ENCODE results near the gene UBE2G2.

Gene UBE2G2, protein sequence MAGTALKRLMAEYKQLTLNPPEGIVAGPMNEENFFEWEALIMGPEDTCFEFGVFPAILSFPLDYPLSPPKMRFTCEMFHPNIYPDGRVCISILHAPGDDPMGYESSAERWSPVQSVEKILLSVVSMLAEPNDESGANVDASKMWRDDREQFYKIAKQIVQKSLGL

DNA sequence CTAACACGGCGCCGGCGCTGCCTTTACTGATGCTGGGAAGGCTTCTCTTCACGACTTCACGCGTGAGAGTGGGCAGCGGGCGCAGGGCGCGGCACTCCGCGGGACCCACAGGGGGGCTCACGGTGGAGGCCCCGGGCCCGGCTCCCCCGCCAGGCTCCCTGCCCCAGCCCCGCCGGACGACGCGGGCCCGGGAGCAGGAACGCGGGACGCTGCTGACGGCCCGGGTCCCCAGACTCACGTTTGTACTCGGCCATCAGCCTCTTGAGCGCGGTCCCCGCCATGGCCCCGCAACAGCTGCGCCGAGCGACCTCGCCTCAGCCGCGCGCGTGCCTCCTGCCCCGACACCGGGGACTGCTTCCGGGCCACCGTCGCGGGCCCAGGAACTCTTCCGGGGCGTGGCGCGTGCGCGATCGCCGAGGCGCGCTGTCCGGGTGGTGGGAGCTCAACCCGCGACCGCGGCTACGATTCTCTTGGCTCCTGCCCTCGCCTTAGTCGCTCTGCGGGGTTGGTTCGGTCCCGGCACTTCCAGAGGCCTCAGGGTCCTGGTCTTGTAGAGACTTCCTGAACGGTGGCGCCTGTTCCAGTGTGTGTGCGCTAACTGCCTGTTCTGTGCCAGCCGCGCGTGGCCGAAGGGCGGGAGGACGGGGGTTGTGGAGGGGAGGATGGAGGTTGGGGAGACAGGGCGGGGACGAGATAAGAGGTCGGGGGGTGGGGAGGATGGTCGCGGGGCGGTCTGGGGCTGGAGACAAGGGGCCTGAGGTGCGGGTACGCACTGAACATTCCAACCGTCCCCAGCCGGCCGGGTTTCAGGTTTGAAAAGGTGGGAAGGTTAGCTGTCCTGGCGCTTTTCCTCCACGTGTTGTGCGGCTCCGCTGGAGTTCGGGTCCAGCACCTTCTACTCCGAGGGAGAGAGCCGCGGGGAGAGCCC lies at the start of gene UBE2G2:
TSS of gene UBE2G2 (minus strand) at position 353 of the 928 bp plus-strand sequence. CDS start at position 281, 72 bp downstream.
- Histone ChIP-seq H3K4me1 (ENCODE audit: control insufficient read depth, insufficient read depth, low read length) (peaks cover 8% of the 10 kb centered on the region), H3K9ac (ENCODE audit: low read depth, low read length) (peak within 1 kb of the TSS; percentile 76), H3K27me3 (ENCODE audit: control insufficient read depth, insufficient read depth, low read length) (no peaks in the 10 kb centered on the region), H3K36me3 (ENCODE audit: control insufficient read depth, insufficient read depth, low read length) (peaks cover 8% of the 10 kb centered on the region), H3K9me3 (ENCODE audit: control insufficient read depth, insufficient read depth, low read length) (no peaks in the 10 kb centered on the region), H3K4me3 (ENCODE audit: low read depth, low read length) (peak within 1 kb of the TSS; percentile 63)

GRCh38 chr21:44850905-44851657 lies 49.5 kb upstream of the UBE2G2 start:
- H3K9me3 ChIP-seq (ENCODE audit: control insufficient read depth, insufficient read depth, low read length) = no peaks in the 10 kb centered on the region

GRCh38 chr21:44850208-44850800 lies 48.7 kb upstream of the UBE2G2 start:
- H3K36me3 ChIP-seq (ENCODE audit: control insufficient read depth, insufficient read depth, low read length) = peaks cover 34% of the 10 kb centered on the region
- no peaks in the 10 kb centered on the region for H3K27me3 ChIP-seq (ENCODE audit: control insufficient read depth, insufficient read depth, low read length)
- peaks cover 4% of the 10 kb centered on the region for H3K4me1 ChIP-seq (ENCODE audit: control insufficient read depth, insufficient read depth, low read length)
- no peak overlapping the region for H3K9ac ChIP-seq (ENCODE audit: low read depth, low read length)
- no peaks in the 10 kb centered on the region for H3K9me3 ChIP-seq (ENCODE audit: control insufficient read depth, insufficient read depth, low read length)
- H3K4me3 ChIP-seq (ENCODE audit: low read depth, low read length) = no peak overlapping the region

More at GRCh38 chr21:44850905-44851657, 49.5 kb upstream of the UBE2G2 start:
- H3K27me3 ChIP-seq (ENCODE audit: control insufficient read depth, insufficient read depth, low read length) = no peaks in the 10 kb centered on the region
- H3K36me3 ChIP-seq (ENCODE audit: control insufficient read depth, insufficient read depth, low read length) = peaks cover 42% of the 10 kb centered on the region
- no peak overlapping the region for H3K9ac ChIP-seq (ENCODE audit: low read depth, low read length)
- H3K4me1 ChIP-seq (ENCODE audit: control insufficient read depth, insufficient read depth, low read length) = peaks cover 3% of the 10 kb centered on the region
- no peak overlapping the region for H3K4me3 ChIP-seq (ENCODE audit: low read depth, low read length)

- Histone ChIP-seq H3K36me3 (ENCODE audit: control insufficient read depth, insufficient read depth, low read length) (peaks cover 30% of the 10 kb centered on the region), H3K4me1 (ENCODE audit: control insufficient read depth, insufficient read depth, low read length) (peaks cover 6% of the 10 kb centered on the region), H3K4me3 (ENCODE audit: low read depth, low read length) (no peak overlapping the region), H3K9ac (ENCODE audit: low read depth, low read length) (no peak overlapping the region), H3K9me3 (ENCODE audit: control insufficient read depth, insufficient read depth, low read length) (no peaks in the 10 kb centered on the region), H3K27me3 (ENCODE audit: control insufficient read depth, insufficient read depth, low read length) (no peaks in the 10 kb centered on the region)
Measured at GRCh38 chr21:44849616-44850130, 48.1 kb upstream of the UBE2G2 start.

GRCh38 chr21:44848821-44849521 lies 47.4 kb upstream of the UBE2G2 start:
- H3K9me3 ChIP-seq (ENCODE audit: control insufficient read depth, insufficient read depth, low read length) = no peaks in the 10 kb centered on the region
- no peak overlapping the region for H3K4me3 ChIP-seq (ENCODE audit: low read depth, low read length)
- no peak overlapping the region for H3K9ac ChIP-seq (ENCODE audit: low read depth, low read length)
- peaks cover 8% of the 10 kb centered on the region for H3K4me1 ChIP-seq (ENCODE audit: control insufficient read depth, insufficient read depth, low read length)
- peaks cover 28% of the 10 kb centered on the region for H3K36me3 ChIP-seq (ENCODE audit: control insufficient read depth, insufficient read depth, low read length)
- no peaks in the 10 kb centered on the region for H3K27me3 ChIP-seq (ENCODE audit: control insufficient read depth, insufficient read depth, low read length)

- peaks cover 21% of the 10 kb centered on the region for H3K36me3 ChIP-seq (ENCODE audit: control insufficient read depth, insufficient read depth, low read length)
- H3K4me3 ChIP-seq (ENCODE audit: low read depth, low read length) = no peak overlapping the region
- no peaks in the 10 kb centered on the region for H3K9me3 ChIP-seq (ENCODE audit: control insufficient read depth, insufficient read depth, low read length)
- H3K9ac ChIP-seq (ENCODE audit: low read depth, low read length) = no peak overlapping the region
- no peaks in the 10 kb centered on the region for H3K27me3 ChIP-seq (ENCODE audit: control insufficient read depth, insufficient read depth, low read length)
- peaks cover 8% of the 10 kb centered on the region for H3K4me1 ChIP-seq (ENCODE audit: control insufficient read depth, insufficient read depth, low read length)
Measured at GRCh38 chr21:44847261-44848056, 45.8 kb upstream of the UBE2G2 start.

GRCh38 chr21:44846485-44847260 lies 45.1 kb upstream of the UBE2G2 start:
- H3K27me3 ChIP-seq (ENCODE audit: control insufficient read depth, insufficient read depth, low read length) = no peaks in the 10 kb centered on the region
- H3K4me3 ChIP-seq (ENCODE audit: low read depth, low read length) = no peak overlapping the region
- H3K9me3 ChIP-seq (ENCODE audit: control insufficient read depth, insufficient read depth, low read length) = no peaks in the 10 kb centered on the region
- peaks cover 21% of the 10 kb centered on the region for H3K36me3 ChIP-seq (ENCODE audit: control insufficient read depth, insufficient read depth, low read length)
- H3K9ac ChIP-seq (ENCODE audit: low read depth, low read length) = no peak overlapping the region
- H3K4me1 ChIP-seq (ENCODE audit: control insufficient read depth, insufficient read depth, low read length) = peaks cover 8% of the 10 kb centered on the region

GRCh38 chr21:44846224-44846484 lies 44.5 kb upstream of the UBE2G2 start:
- Histone ChIP-seq H3K4me3 (ENCODE audit: low read depth, low read length) (peak overlapping the region; percentile 22), H3K4me1 (ENCODE audit: control insufficient read depth, insufficient read depth, low read length) (peaks cover 8% of the 10 kb centered on the region)

DNA sequence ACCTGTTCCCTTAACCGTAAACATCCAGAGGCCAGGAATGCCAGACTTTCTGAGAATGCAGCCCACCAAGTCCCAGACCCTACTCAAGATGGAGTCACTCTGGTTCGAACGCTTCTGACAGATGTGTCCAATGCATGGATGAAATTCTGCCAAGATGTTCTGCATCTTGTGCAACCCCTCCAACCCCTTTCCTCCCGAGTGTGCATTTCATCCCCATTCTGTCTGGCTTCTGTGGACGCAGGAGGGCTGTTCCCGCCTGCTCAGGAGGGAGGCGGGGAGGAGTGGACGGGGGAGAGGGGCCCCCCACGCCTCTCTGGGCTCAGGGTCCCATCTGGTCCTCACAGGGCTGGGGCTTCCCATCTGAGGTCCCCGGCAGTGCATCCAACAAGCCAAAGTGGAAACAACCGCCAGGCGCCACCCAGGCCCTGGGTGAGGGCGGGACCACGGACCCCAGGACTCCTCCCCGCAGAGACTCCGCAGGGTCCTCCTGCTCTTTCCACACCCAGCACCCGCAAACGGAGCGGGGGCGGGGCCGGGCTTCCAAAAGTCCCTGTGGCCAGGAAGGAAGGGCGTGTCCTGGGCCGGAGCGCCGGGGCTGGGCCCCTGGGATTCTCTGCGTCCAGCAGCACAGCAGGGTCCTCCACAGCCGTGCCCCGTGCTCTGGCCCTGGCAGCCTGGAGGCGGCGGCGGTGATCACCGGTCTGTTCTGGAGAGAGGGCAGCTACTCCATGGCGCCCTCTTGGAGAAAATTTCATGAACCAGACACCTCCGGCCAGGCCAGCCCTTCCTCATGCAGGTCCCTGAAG lies 44.0 kb upstream of the UBE2G2 start:
- Histone ChIP-seq H3K36me3 (ENCODE audit: control insufficient read depth, insufficient read depth, low read length) (peaks cover 15% of the 10 kb centered on the region), H3K4me3 (ENCODE audit: low read depth, low read length) (peak overlapping the region; percentile 22), H3K9me3 (ENCODE audit: control insufficient read depth, insufficient read depth, low read length) (no peaks in the 10 kb centered on the region), H3K4me1 (ENCODE audit: control insufficient read depth, insufficient read depth, low read length) (peaks cover 8% of the 10 kb centered on the region), H3K27me3 (ENCODE audit: control insufficient read depth, insufficient read depth, low read length) (no peaks in the 10 kb centered on the region), H3K9ac (ENCODE audit: low read depth, low read length) (no peak overlapping the region)

More at GRCh38 chr21:44846224-44846484, 44.5 kb upstream of the UBE2G2 start:
- no peak overlapping the region for H3K9ac ChIP-seq (ENCODE audit: low read depth, low read length)
- no peaks in the 10 kb centered on the region for H3K27me3 ChIP-seq (ENCODE audit: control insufficient read depth, insufficient read depth, low read length)
- H3K9me3 ChIP-seq (ENCODE audit: control insufficient read depth, insufficient read depth, low read length) = no peaks in the 10 kb centered on the region
- peaks cover 19% of the 10 kb centered on the region for H3K36me3 ChIP-seq (ENCODE audit: control insufficient read depth, insufficient read depth, low read length)

All from iPS-15b (cell line).